Prostate gland (tissue), 2 donors: ENCODE measurements around the gene SULT6B1. TPM values are rescaled to one million over a fixed set of nuclear protein-coding genes. Genes with fewer than 3 reads are reported as not detected.
A peak's percentile ranks its signal among the peaks of the same experiment; 100 is the strongest.
"Not testable (repeated sequence)": the region's sequence is repeated elsewhere in the genome, so short reads cannot be mapped to it uniquely, and the experiment has no call there.

Experiments used
- DNase-seq: peaks from one replicate; pipeline ENCODE4 v3.0.0-alpha.2; 2019; ENCODE audit warnings: low spot score
- H3K27ac ChIP-seq, 2 donors: fragments of 200-600 bp; sonication (generic); 2 replicates each; pipeline ENCODE4 v1.5.1; 2017 to 2019
- H3K27me3 ChIP-seq: fragments of 200-600 bp; sonication (generic); replicated peaks from 2 replicates; pipeline ENCODE4 v1.5.1; 2019; ENCODE audit not compliant: insufficient read depth
- H3K36me3 ChIP-seq, 2 donors: fragments of 200-600 bp; sonication (generic); 1 replicate in 1 of 2; 2 replicates in 1 of 2; pipeline versions ENCODE4 v1.5.1 to v1.8.1; 2017 to 2019
- H3K4me1 ChIP-seq: fragments of 200-600 bp; sonication (generic); replicated peaks from 2 replicates; pipeline ENCODE4 v1.5.1; 2019
- H3K4me3 ChIP-seq, 2 donors: fragments of 200-600 bp; sonication (generic); 2 replicates each; pipeline ENCODE4 v1.5.1; 2017 to 2019
- H3K9me3 ChIP-seq: fragments of 200-600 bp; sonication (generic); 2 replicates; pipeline ENCODE4 v1.5.1; 2017
- CTCF ChIP-seq, 4 experiments: fragments of 200-600 bp in 2 of 4; fragments of 450-650 bp in 2 of 4; sonication (generic) in 2 of 4; IDR thresholded peaks; 1 replicate in 3 of 4; 2 replicates in 1 of 4; pipeline ENCODE4 v1.5.1; 2016 to 2019; ENCODE audit warnings: antibody characterized with exemption in 4 of 4, mild to moderate bottlenecking in 2 of 4, moderate library complexity in 2 of 4
- POLR2A ChIP-seq: fragments of 450-650 bp; IDR thresholded peaks from one replicate; pipeline ENCODE4 v1.6.1; 2016; ENCODE audit warnings: antibody characterized with exemption, mild to moderate bottlenecking
- POLR2AphosphoS5 ChIP-seq: sonication (generic); formaldehyde crosslinking; IDR thresholded peaks from one replicate; pipeline ENCODE4 v1.6.1; 2017; ENCODE audit warnings: antibody characterized with exemption
- WGBS: methylation state at CpG from one replicate; pipeline ENCODE4 v1.1.5; 2018; 5-methylcytosine and 5-hydroxymethylcytosine counted together
- intact Hi-C: fragments of 100-400 bp; cut with DNase I; formaldehyde crosslinking; loops from one replicate; pipeline ENCODE4 v1.14.2; 2022
- total RNA-seq, 2 donors: library from RNA; depleted of rRNA; stranded (reverse); fragments of >200 nt; gene quantifications; one replicate each; pipeline ENCODE4 v1.1.0, GENCODE V29; 2016

SULT6B1 gene
- total RNA-seq, 2 donors from 2014 or later = not detected

GRCh38 chr2:37203708-37204107, 15.2 kb upstream of the SULT6B1 start:
- no peak for DNase-seq
- no peak overlapping the region for H3K4me3 ChIP-seq
- no peaks in the 10 kb centered on the region for H3K9me3 ChIP-seq
- H3K27ac ChIP-seq = no peak overlapping the region
- H3K4me1 ChIP-seq = no peaks in the 10 kb centered on the region
- 99% methylated on average over 2 of the region's 2 CpGs for WGBS
- H3K27me3 ChIP-seq = no peaks in the 10 kb centered on the region
- peaks cover 0 to 9% of the 10 kb centered on the region in 2 donors for H3K36me3 ChIP-seq
- intact Hi-C loops = no loop called here
- TF ChIP-seq POLR2A (no peak), CTCF (IDR thresholded peaks at IDR 0.05) (no peak), POLR2AphosphoS5 (no peak)

DNA sequence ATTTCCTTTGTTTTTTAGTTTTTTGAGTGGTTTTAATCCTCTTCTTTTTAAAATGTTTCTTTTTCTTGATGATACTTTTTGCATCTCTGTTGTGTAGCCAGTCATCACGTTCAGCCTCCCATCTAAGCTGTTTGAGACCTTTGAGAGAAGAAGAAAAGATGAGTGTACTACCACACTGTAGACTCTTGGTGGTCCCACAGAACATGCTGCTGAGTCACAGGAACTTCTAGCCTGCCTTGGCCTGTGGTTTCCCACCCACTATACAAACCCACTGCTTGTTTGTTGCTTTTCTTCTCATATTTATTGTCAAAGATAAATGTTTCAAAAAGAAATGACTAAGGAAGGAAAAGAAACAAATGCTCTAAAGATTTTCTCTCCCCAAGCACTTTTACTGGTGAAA, 13.3 kb upstream of the SULT6B1 start:
- intact Hi-C loops = no loop called here
- DNase-seq = no peak
- no peak for TF ChIP-seq CTCF (IDR thresholded peaks at IDR 0.05)
- no peak for TF ChIP-seq POLR2A
- no peak for TF ChIP-seq POLR2AphosphoS5
- no peaks in the 10 kb centered on the region for H3K4me1 ChIP-seq
- H3K27ac ChIP-seq = no peak overlapping the region
- 97% methylated on average over 1 of the region's 1 CpG for WGBS
- no peaks in the 10 kb centered on the region for H3K27me3 ChIP-seq
- H3K9me3 ChIP-seq = no peaks in the 10 kb centered on the region
- peaks cover 0 to 9% of the 10 kb centered on the region in 2 donors for H3K36me3 ChIP-seq
- no peak overlapping the region for H3K4me3 ChIP-seq

- Histone ChIP-seq H3K4me3 (no peak overlapping the region), H3K36me3 (peaks cover 0 to 9% of the 10 kb centered on the region in 2 donors), H3K27ac (no peak overlapping the region), H3K27me3 (no peaks in the 10 kb centered on the region), H3K9me3 (no peaks in the 10 kb centered on the region), H3K4me1 (no peaks in the 10 kb centered on the region)
- DNase-seq = no peak
- no peak for TF ChIP-seq CTCF (IDR thresholded peaks at IDR 0.05)
- TF ChIP-seq POLR2AphosphoS5 = no peak
- no peak for TF ChIP-seq POLR2A
- intact Hi-C loops = no loop called here
- WGBS = 88% methylated on average over 1 of the region's 1 CpG
These were observed 12.7 kb upstream of the SULT6B1 start for GRCh38 chr2:37201208-37201607.

GRCh38 chr2:37198681-37199065, 10.2 kb upstream of the SULT6B1 start:
- Histone ChIP-seq H3K36me3 (peaks cover 0 to 9% of the 10 kb centered on the region in 2 donors), H3K9me3 (no peaks in the 10 kb centered on the region), H3K4me1 (no peaks in the 10 kb centered on the region), H3K27ac (no peak overlapping the region), H3K27me3 (no peaks in the 10 kb centered on the region), H3K4me3 (no peak overlapping the region)
- 89% methylated on average over 8 of the region's 8 CpGs for WGBS
- intact Hi-C loops = no loop called here
- no peak for DNase-seq
- TF ChIP-seq CTCF (IDR thresholded peaks at IDR 0.05) (no peak), POLR2A (no peak), POLR2AphosphoS5 (no peak)

DNA sequence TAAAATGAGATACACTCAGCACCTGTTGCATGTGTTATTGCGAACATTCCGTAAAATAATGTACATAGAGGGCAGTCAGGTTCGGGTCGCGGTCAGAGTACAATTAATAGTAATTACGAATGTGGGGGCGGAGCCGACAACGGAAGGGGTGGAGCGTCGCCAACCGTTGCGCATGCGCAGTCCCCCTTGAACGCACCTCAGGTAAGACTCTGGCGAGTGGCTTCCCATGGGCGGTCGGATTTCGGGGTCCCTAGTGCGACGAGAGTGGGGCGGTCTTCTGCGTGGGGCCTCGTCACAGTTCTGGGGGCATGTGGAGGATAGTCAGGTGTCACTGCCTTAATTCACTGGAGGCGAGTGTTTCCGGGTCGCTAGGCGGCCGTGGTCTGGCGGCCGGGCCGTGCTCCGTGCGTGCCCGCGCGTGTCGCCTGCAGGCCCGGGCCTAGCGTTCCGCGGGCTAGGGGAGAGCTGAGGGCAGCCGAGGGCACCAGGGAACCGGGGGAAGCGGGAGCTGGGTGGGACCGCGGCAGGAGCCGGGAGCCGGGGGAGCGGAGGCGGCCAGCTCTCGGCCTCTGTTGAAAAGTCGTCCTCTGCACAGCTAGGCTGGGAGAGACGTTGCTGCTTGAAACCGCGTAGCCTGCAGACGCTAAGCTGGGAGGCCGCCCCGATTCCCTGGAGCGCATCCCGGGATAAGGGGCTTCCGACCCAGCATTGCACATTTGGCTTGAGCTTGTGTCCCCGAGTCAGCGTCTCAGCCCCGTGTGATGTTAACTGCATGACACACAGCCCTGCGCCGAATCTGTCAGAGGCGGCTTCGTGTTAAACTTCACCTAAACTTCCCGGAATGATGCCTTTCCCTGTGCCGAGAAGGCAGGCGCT, 8.1 kb upstream of the SULT6B1 start, which contains the start of gene CEBPZOS:
Gene CEBPZOS (plus strand): TSS at position 177 of the 876 bp plus-strand sequence. CDS start 3,209 bp downstream, outside the sequence.
- no peaks in the 10 kb centered on the region for H3K9me3 ChIP-seq
- DNase-seq = peak; percentile 78
- under 1% methylated on average over 72 of the region's 72 CpGs for WGBS
- H3K27ac ChIP-seq = peak within 1 kb of the TSS; percentile 78 to 85
- no peaks in the 10 kb centered on the region for H3K27me3 ChIP-seq
- H3K36me3 ChIP-seq = peaks cover 0 to 9% of the 10 kb centered on the region in 2 donors
- no peaks in the 10 kb centered on the region for H3K4me1 ChIP-seq
- intact Hi-C loops = no loop called here
- H3K4me3 ChIP-seq = peak within 1 kb of the TSS; percentile 63 to 67
- peak; percentile 95 for TF ChIP-seq POLR2AphosphoS5
- peak in 1 of 4 experiments; percentile 14 for TF ChIP-seq CTCF (IDR thresholded peaks at IDR 0.05)
- TF ChIP-seq POLR2A = peak; percentile 88

DNA sequence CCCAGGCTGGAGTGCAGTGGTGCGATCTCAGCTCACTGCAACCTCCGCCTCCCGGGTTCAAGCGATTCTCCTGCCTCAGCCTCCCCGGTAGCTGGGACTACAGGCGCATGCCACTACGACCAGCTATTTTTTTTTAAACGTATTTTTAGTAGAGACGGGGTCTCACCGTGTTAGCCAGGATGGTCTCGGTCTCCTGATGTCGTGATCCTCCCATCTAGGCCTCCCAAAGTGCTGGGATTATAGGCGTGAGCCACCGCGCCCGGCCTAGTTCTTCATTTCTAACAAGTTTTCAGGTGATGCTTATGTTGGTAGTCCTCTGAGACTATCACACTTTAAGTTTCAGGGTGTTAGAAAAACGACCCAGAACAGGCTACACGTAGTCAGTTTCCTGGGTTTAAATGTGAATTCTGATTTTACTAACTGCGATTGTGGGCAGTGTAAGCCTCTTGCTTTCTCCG, 7.4 kb upstream of the SULT6B1 start:
- peak overlapping the region; percentile 78 to 85 for H3K27ac ChIP-seq
- H3K4me1 ChIP-seq, H3K36me3 ChIP-seq, intact Hi-C loops, DNase-seq, H3K9me3 ChIP-seq, H3K27me3 ChIP-seq: not testable (repeated sequence)
- WGBS = 85% methylated on average over 20 of the region's 20 CpGs
- H3K4me3 ChIP-seq = peak overlapping the region; percentile 63 to 67
